ENCODE data around the gene LCE1B. TPM values are rescaled to one million over a fixed set of nuclear protein-coding genes. Genes with fewer than 3 reads are reported as not detected.

Gene LCE1B
- total RNA-seq, 1 experiment from 2014 or later = not detected

GRCh38 chr1:152827173-152827572 is 15.4 kb downstream of the LCE1B start, which contains the start of gene LCE1A:
TSS of gene LCE1A (plus strand) at chr1:152827473. CDS start at chr1:152827473, 0 bp downstream.
- Mint-ChIP-seq H3K9me3 (peaks cover 80 to 88% of the 10 kb centered on the region in 2 experiments), H3K27ac (no peak within 1 kb of the TSS), H3K36me3 (ENCODE audit: insufficient read depth in 1 of 3, low read depth in 3 of 3) (peaks cover 0 to 21% (median 3%) of the 10 kb centered on the region in 3 experiments; a peak in 5 of 7 replicates), H3K27me3 (ENCODE audit: low read depth) (no peaks in the 10 kb centered on the region; the same call in none of the 2 replicates), H3K4me3 (no peak within 1 kb of the TSS), H3K4me1 (no peaks in the 10 kb centered on the region)
- H2BK5ac ChIP-seq (ENCODE audit: insufficient read length, low read length) = no peak within 1 kb of the TSS
- no peak within 1 kb of the TSS for H4K5ac ChIP-seq (ENCODE audit: insufficient read length, low read depth, low read length)
- H3K56ac ChIP-seq (ENCODE audit: insufficient read length, low read depth, low read length) = no peak within 1 kb of the TSS
- H3K23me2 ChIP-seq (ENCODE audit: insufficient read length, low read depth, low read length, poor library complexity, severe bottlenecking) = no peaks in the 10 kb centered on the region
- TF ChIP-seq CTCF (conservative IDR thresholded peaks at IDR 0.05) = no peak
- H3K27me3 ChIP-seq (ENCODE audit: insufficient read depth, low read length) = no peaks in the 10 kb centered on the region
- no peak within 1 kb of the TSS for H3K4me2 ChIP-seq (ENCODE audit: insufficient read depth, insufficient read length, low read length)
- H2BK20ac ChIP-seq (ENCODE audit: low read depth, low read length, poor library complexity, severe bottlenecking) = no peak within 1 kb of the TSS
- H3K4ac ChIP-seq (ENCODE audit: low read depth, low read length) = no peak within 1 kb of the TSS
- H2BK120ac ChIP-seq (ENCODE audit: low read depth, low read length, poor library complexity, severe bottlenecking) = no peak within 1 kb of the TSS
- no peak within 1 kb of the TSS for H3K14ac ChIP-seq (ENCODE audit: insufficient read depth, low read length)
- H4K8ac ChIP-seq (replicated peaks; ENCODE audit: insufficient read length, low read depth, low read length) = no peak within 1 kb of the TSS
- no peaks in the 10 kb centered on the region for H3K79me2 ChIP-seq (ENCODE audit: insufficient read depth, low read length)
- no peak within 1 kb of the TSS for H3K9ac ChIP-seq (ENCODE audit: extremely low read depth, insufficient read length, low read length)
- WGBS (ENCODE audit: extremely low coverage, insufficient read length, low lambda C conversion rate) = no CpG with 5 or more reads among the region's 2 CpGs
- no peak within 1 kb of the TSS for H4K91ac ChIP-seq (ENCODE audit: insufficient read length, low read depth, low read length)
- H2AK5ac ChIP-seq (ENCODE audit: insufficient read length, low read length) = no peak within 1 kb of the TSS
- H2BK12ac ChIP-seq (ENCODE audit: insufficient read length, low read depth, low read length) = no peak within 1 kb of the TSS
- H2AFZ ChIP-seq (ENCODE audit: low read length) = no peak within 1 kb of the TSS
- H3K18ac ChIP-seq (ENCODE audit: insufficient read length, low read depth, low read length) = no peak within 1 kb of the TSS
- H3K4me1 ChIP-seq (ENCODE audit: insufficient read depth, low read length) = no peaks in the 10 kb centered on the region
- peaks cover 44% of the 10 kb centered on the region for H3K9me3 ChIP-seq (ENCODE audit: control insufficient read depth, low read depth, low read length)
- DNase-seq = no peak
- H3T11ph ChIP-seq (ENCODE audit: low read length) = no peak within 1 kb of the TSS
- no peaks in the 10 kb centered on the region for H3K79me1 ChIP-seq (ENCODE audit: insufficient read depth, low read depth, low read length, poor library complexity, severe bottlenecking)
- H4K20me1 ChIP-seq (ENCODE audit: control insufficient read depth, insufficient read depth, insufficient read length) = no peaks in the 10 kb centered on the region
- no peak within 1 kb of the TSS for H2BK15ac ChIP-seq (ENCODE audit: low read depth, low read length)
- H3K23ac ChIP-seq (ENCODE audit: insufficient read length, low read depth, low read length) = no peak within 1 kb of the TSS
- H3K27ac ChIP-seq (ENCODE audit: insufficient read length, low read depth, low read length) = no peak within 1 kb of the TSS
